Neural progenitor cell (in vitro differentiated cells): ENCODE data around the gene SBSN. TPM values are rescaled to one million over a fixed set of nuclear protein-coding genes. Genes with fewer than 3 reads are reported as not detected.

Experiments
- DNase-seq: peaks from one replicate; pipeline ENCODE4 v3.0.0-alpha.2; 2016; ENCODE audit warnings: low spot score
- H2AFZ ChIP-seq: fragments of 200-600 bp; sonication (generic); replicated peaks from 2 replicates; pipeline ENCODE4 v1.6.1; 2016; ENCODE audit warnings: antibody characterized with exemption
- H3F3A ChIP-seq: fragments of 200-600 bp; sonication (generic); 2 replicates; pipeline ENCODE4 v1.6.1; 2016; ENCODE audit warnings: antibody characterized with exemption, low read depth
- H3K27ac ChIP-seq: fragments of 200-600 bp; sonication (generic); 2 replicates; pipeline ENCODE4 v1.5.1; 2016; ENCODE audit warnings: mild to moderate bottlenecking
- H3K27me3 ChIP-seq: fragments of 200-600 bp; sonication (generic); 2 replicates; pipeline ENCODE4 v1.6.1; 2016; ENCODE audit warnings: mild to moderate bottlenecking, moderate library complexity
- H3K36me3 ChIP-seq: fragments of 200-600 bp; sonication (generic); 2 replicates; pipeline ENCODE4 v1.5.1; 2016
- H3K4me1 ChIP-seq: fragments of 200-600 bp; sonication (generic); 2 replicates; pipeline ENCODE4 v1.6.1; 2016; ENCODE audit warnings: mixed run types
- H3K4me2 ChIP-seq: fragments of 200-600 bp; sonication (generic); 2 replicates; pipeline ENCODE4 v1.6.1; 2016
- H3K4me3 ChIP-seq: fragments of 200-600 bp; sonication (generic); 2 replicates; pipeline ENCODE4 v1.5.1; 2016
- H3K79me2 ChIP-seq: fragments of 200-600 bp; sonication (generic); 2 replicates; pipeline ENCODE4 v1.6.1; 2016; ENCODE audit warnings: low read depth
- H3K9ac ChIP-seq: fragments of 200-600 bp; sonication (generic); 2 replicates; pipeline ENCODE4 v1.6.1; 2016
- H3K9me3 ChIP-seq: fragments of 200-600 bp; sonication (generic); 2 replicates; pipeline ENCODE4 v1.5.1; 2016; ENCODE audit warnings: low read depth
- H4K20me1 ChIP-seq: fragments of 200-600 bp; sonication (generic); 2 replicates; pipeline ENCODE4 v1.6.1; 2016; ENCODE audit warnings: low read depth
- H3K27ac Mint-ChIP-seq: 3 replicates; pipeline ENCODE4 v1.8.0; 2021; ENCODE audit warnings: mixed read lengths
- H3K27me3 Mint-ChIP-seq: 2 replicates; pipeline ENCODE4 v1.8.0; 2022; ENCODE audit warnings: low read depth, mild to moderate bottlenecking, inconsistent platforms, moderate library complexity, mixed read lengths; ENCODE audit not compliant: insufficient read depth
- H3K36me3 Mint-ChIP-seq: 3 replicates; pipeline ENCODE4 v1.8.0; 2021; ENCODE audit warnings: mixed read lengths
- H3K4me1 Mint-ChIP-seq: 3 replicates; pipeline ENCODE4 v1.8.0; 2021; ENCODE audit warnings: mixed read lengths
- H3K4me3 Mint-ChIP-seq: 3 replicates; pipeline ENCODE4 v1.8.0; 2021; ENCODE audit warnings: mild to moderate bottlenecking, moderate library complexity, mixed read lengths
- H3K9me3 Mint-ChIP-seq: 3 replicates; pipeline ENCODE4 v1.8.0; 2020; ENCODE audit warnings: mixed read lengths
- EZH2 ChIP-seq: fragments of 200-600 bp; sonication (generic); IDR thresholded peaks from 2 replicates; pipeline ENCODE4 v1.6.1; 2017; ENCODE audit warnings: antibody characterized with exemption, mild to moderate bottlenecking, moderate library complexity
- EZH2phosphoT487 ChIP-seq: fragments of 200-600 bp; sonication (generic); IDR thresholded peaks from 2 replicates; pipeline ENCODE4 v1.6.1; 2017; ENCODE audit warnings: antibody characterized with exemption
- total RNA-seq: library from RNA; depleted of rRNA; stranded (reverse); fragments of >200 nt; gene quantifications from 2 replicates; pipeline ENCODE4 v1.2.3, GENCODE V29; 2015; ENCODE audit warnings: low replicate concordance
- TF ChIP-seq, protein P1 (sequence below): fragments of 200-600 bp; sonication (generic); IDR thresholded peaks from 2 replicates; pipeline ENCODE4 v1.5.1; 2017; ENCODE audit warnings: antibody characterized with exemption, mild to moderate bottlenecking

SBSN gene
- total RNA-seq, 1 donor from 2014 or later, result not detected

DNA sequence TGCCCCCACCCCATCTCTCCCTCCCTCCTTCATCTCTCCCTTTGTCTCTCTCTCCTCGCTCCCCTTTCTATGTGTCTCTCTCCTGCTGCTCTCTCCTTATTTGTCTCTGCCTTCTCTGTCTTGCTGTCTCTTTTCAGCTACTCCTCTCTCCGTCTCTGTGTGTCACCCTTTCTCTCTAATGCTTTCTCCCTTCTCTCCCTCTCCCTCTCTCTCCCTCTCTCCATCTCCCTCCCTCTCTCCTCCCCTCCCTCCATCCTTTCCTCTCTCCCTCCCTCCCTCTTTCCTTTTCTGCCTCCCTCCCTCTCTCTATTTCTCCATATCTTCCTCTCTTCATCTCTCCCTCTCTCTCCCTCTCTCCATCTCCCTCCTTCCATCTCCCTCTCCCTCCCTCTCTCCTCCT is 34.7 kb upstream of the SBSN start:
- H3K9me3 ChIP-seq, result no peaks in the 10 kb centered on the region
- no peak overlapping the region for H3K27ac ChIP-seq
- no peaks in the 10 kb centered on the region for H3K36me3 ChIP-seq
- Mint-ChIP-seq H3K9me3 (no peaks in the 10 kb centered on the region), H3K4me1 (peaks cover 2% of the 10 kb centered on the region), H3K4me3 (no peak overlapping the region), H3K27ac (no peak overlapping the region), H3K27me3 (peaks cover 26% of the 10 kb centered on the region), H3K36me3 (no peaks in the 10 kb centered on the region)
- H3K79me2 ChIP-seq, result no peaks in the 10 kb centered on the region
- H3F3A ChIP-seq, result no peaks in the 10 kb centered on the region
- TF ChIP-seq EZH2 (no peak), EZH2phosphoT487 (no peak)
- TF ChIP-seq, protein P1, sequence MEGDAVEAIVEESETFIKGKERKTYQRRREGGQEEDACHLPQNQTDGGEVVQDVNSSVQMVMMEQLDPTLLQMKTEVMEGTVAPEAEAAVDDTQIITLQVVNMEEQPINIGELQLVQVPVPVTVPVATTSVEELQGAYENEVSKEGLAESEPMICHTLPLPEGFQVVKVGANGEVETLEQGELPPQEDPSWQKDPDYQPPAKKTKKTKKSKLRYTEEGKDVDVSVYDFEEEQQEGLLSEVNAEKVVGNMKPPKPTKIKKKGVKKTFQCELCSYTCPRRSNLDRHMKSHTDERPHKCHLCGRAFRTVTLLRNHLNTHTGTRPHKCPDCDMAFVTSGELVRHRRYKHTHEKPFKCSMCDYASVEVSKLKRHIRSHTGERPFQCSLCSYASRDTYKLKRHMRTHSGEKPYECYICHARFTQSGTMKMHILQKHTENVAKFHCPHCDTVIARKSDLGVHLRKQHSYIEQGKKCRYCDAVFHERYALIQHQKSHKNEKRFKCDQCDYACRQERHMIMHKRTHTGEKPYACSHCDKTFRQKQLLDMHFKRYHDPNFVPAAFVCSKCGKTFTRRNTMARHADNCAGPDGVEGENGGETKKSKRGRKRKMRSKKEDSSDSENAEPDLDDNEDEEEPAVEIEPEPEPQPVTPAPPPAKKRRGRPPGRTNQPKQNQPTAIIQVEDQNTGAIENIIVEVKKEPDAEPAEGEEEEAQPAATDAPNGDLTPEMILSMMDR, result no peak
- peaks cover 56% of the 10 kb centered on the region for H3K27me3 ChIP-seq
- no peak overlapping the region for H3K4me3 ChIP-seq
- no peak overlapping the region for H2AFZ ChIP-seq
- no peak overlapping the region for H3K9ac ChIP-seq
- H4K20me1 ChIP-seq, result no peaks in the 10 kb centered on the region
- no peak for DNase-seq
- H3K4me1 ChIP-seq, result no peaks in the 10 kb centered on the region
- H3K4me2 ChIP-seq, result no peak overlapping the region

DNA sequence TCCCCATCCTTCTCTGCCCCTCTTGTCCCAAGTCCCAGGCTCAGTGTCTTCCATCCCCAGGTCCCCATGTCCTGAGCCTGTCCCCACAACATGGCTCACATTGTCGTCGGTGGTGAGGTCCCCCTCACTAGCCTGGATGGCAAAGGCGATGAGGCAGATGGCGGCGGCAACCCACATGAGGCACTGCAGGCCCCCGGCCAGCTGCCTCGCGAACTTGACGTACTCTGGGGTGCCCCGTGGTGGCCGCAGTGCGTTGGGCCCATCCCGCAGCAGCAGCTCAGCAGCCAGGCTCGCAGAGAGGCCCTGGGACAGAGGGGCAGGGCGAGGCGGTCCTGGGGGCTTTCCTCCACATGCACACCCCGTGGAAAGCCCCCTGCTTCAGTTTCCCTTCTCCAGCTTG is 34.2 kb upstream of the SBSN start:
- H3K36me3 ChIP-seq, result no peaks in the 10 kb centered on the region
- H3K9me3 ChIP-seq, result no peaks in the 10 kb centered on the region
- H3K27me3 ChIP-seq, result peaks cover 60% of the 10 kb centered on the region
- no peaks in the 10 kb centered on the region for H3K4me1 ChIP-seq
- no peak overlapping the region for H3K4me2 ChIP-seq
- no peaks in the 10 kb centered on the region for H3K36me3 Mint-ChIP-seq
- no peak overlapping the region for H3K4me3 ChIP-seq
- H3K27ac Mint-ChIP-seq, result no peak overlapping the region
- DNase-seq, result no peak
- H3K9me3 Mint-ChIP-seq, result no peaks in the 10 kb centered on the region
- no peak for TF ChIP-seq EZH2phosphoT487
- no peak for TF ChIP-seq EZH2
- TF ChIP-seq, protein P1, result no peak
- no peaks in the 10 kb centered on the region for H4K20me1 ChIP-seq
- peaks cover 3% of the 10 kb centered on the region for H3F3A ChIP-seq
- no peak overlapping the region for H2AFZ ChIP-seq
- H3K9ac ChIP-seq, result no peak overlapping the region
- peaks cover 2% of the 10 kb centered on the region for H3K4me1 Mint-ChIP-seq
- peaks cover 27% of the 10 kb centered on the region for H3K27me3 Mint-ChIP-seq
- no peaks in the 10 kb centered on the region for H3K79me2 ChIP-seq
- H3K4me3 Mint-ChIP-seq, result no peak overlapping the region
- no peak overlapping the region for H3K27ac ChIP-seq

- Mint-ChIP-seq H3K27ac (no peak overlapping the region), H3K36me3 (no peaks in the 10 kb centered on the region), H3K9me3 (no peaks in the 10 kb centered on the region), H3K27me3 (peaks cover 31% of the 10 kb centered on the region), H3K4me3 (peak overlapping the region; percentile 22), H3K4me1 (peaks cover 6% of the 10 kb centered on the region)
- H3F3A ChIP-seq, result peaks cover 11% of the 10 kb centered on the region
- H4K20me1 ChIP-seq, result no peaks in the 10 kb centered on the region
- H3K79me2 ChIP-seq, result no peaks in the 10 kb centered on the region
- DNase-seq, result no peak
- no peak overlapping the region for H2AFZ ChIP-seq
- H3K4me2 ChIP-seq, result no peak overlapping the region
- no peaks in the 10 kb centered on the region for H3K36me3 ChIP-seq
- H3K27me3 ChIP-seq, result peaks cover 69% of the 10 kb centered on the region
- H3K9ac ChIP-seq, result no peak overlapping the region
- TF ChIP-seq EZH2phosphoT487 (no peak), EZH2 (no peak)
- TF ChIP-seq, protein P1, result no peak
- H3K4me3 ChIP-seq, result no peak overlapping the region
- no peak overlapping the region for H3K27ac ChIP-seq
- H3K9me3 ChIP-seq, result no peaks in the 10 kb centered on the region
- H3K4me1 ChIP-seq, result no peaks in the 10 kb centered on the region
Observed at GRCh38 chr19:35561436-35561835, 33.3 kb upstream of the SBSN start.
